Neural cell (in vitro differentiated cells): Measurements from ENCODE around the gene KIRREL3. TPM values are rescaled to one million over a fixed set of nuclear protein-coding genes. Genes with fewer than 3 reads are reported as not detected.

Experiments used
- H2AFZ ChIP-seq: fragments of 200-600, 300-800 bp; sonication (generic), shearing (Covaris generic); 2 replicates; pipeline ENCODE4 v1.6.0; 2014; ENCODE audit warnings: low read depth, mild to moderate bottlenecking, antibody characterized with exemption, low read length, moderate library complexity
- H3F3A ChIP-seq: fragments of 200-600 bp; shearing (Covaris generic); 2 replicates; pipeline ENCODE4 v1.6.1; 2016; ENCODE audit warnings: mild to moderate bottlenecking, moderate library complexity, mixed read lengths, antibody characterized with exemption, low read length; ENCODE audit not compliant: insufficient read depth, poor library complexity, severe bottlenecking
- H3K27ac ChIP-seq: fragments of 200-600, 300-800 bp; sonication (generic), shearing (Covaris generic); 2 replicates; pipeline ENCODE4 v1.5.1; 2014; ENCODE audit warnings: mild to moderate bottlenecking, low read length, moderate library complexity
- H3K27me3 ChIP-seq: fragments of 300-800, 200-600 bp; sonication (generic), shearing (Covaris generic); 2 replicates; pipeline ENCODE4 v1.6.0; 2014; ENCODE audit warnings: mild to moderate bottlenecking, low read depth, low read length, moderate library complexity; ENCODE audit not compliant: insufficient read depth
- H3K36me3 ChIP-seq: fragments of 300-800, 200-600 bp; sonication (generic), shearing (Covaris generic); 2 replicates; pipeline ENCODE4 v1.5.1; 2014; ENCODE audit warnings: mild to moderate bottlenecking, antibody characterized with exemption, low read length, moderate library complexity; ENCODE audit not compliant: insufficient read depth
- H3K4me2 ChIP-seq: fragments of 300-800, 200-600 bp; sonication (generic), shearing (Covaris generic); 2 replicates; pipeline ENCODE4 v1.6.0; 2014; ENCODE audit warnings: mild to moderate bottlenecking, low read length
- H3K4me3 ChIP-seq: fragments of 300-800, 200-600 bp; sonication (generic), shearing (Covaris generic); 2 replicates; pipeline ENCODE4 v1.5.1; 2014; ENCODE audit warnings: mild to moderate bottlenecking, low read length, moderate library complexity
- H3K79me2 ChIP-seq: fragments of 200-600 bp; shearing (Covaris generic); replicated peaks from 2 replicates; pipeline ENCODE4 v1.6.0; 2014; ENCODE audit warnings: mild to moderate bottlenecking, low read length, moderate library complexity; ENCODE audit not compliant: insufficient read depth
- H3K9ac ChIP-seq: fragments of 300-800, 200-600 bp; sonication (generic), shearing (Covaris generic); 2 replicates; pipeline ENCODE4 v1.6.1; 2016; ENCODE audit warnings: mild to moderate bottlenecking, low read length, mixed read lengths
- H3K9me2 ChIP-seq: fragments of 200-600 bp; shearing (Covaris generic); 2 replicates; pipeline ENCODE4 v1.6.1; 2016; ENCODE audit warnings: mild to moderate bottlenecking, low read length, mixed read lengths; ENCODE audit not compliant: insufficient read depth
- H3K9me3 ChIP-seq: fragments of 200-600, 300-800 bp; sonication (generic), shearing (Covaris generic); 2 replicates; pipeline ENCODE4 v1.6.1; 2016; ENCODE audit warnings: mild to moderate bottlenecking, mixed run types, low read length, moderate library complexity, mixed read lengths
- H4K20me1 ChIP-seq: fragments of 200-600 bp; shearing (Covaris generic); 2 replicates; pipeline ENCODE4 v1.6.1; 2016; ENCODE audit warnings: mild to moderate bottlenecking, mixed run types; ENCODE audit not compliant: insufficient read depth
- CTCF ChIP-seq: fragments of 450-650 bp; IDR thresholded peaks from 2 replicates; pipeline ENCODE4 v1.5.1; 2014; ENCODE audit warnings: antibody characterized with exemption, mild to moderate bottlenecking, moderate library complexity; ENCODE audit not compliant: poor library complexity, severe bottlenecking
- EP300 ChIP-seq: fragments of 450-650 bp; conservative IDR thresholded peaks from 2 replicates; pipeline ENCODE4 v1.6.1; 2014; ENCODE audit warnings: antibody characterized with exemption, mild to moderate bottlenecking, moderate library complexity; ENCODE audit not compliant: poor library complexity, severe bottlenecking
- EZH2 ChIP-seq: fragments of 200-600, 300-800 bp; shearing (Covaris generic), sonication (generic); IDR thresholded peaks from 2 replicates; pipeline ENCODE4 v1.6.1; 2014; ENCODE audit warnings: antibody characterized with exemption, low read length, borderline replicate concordance, mild to moderate bottlenecking; ENCODE audit not compliant: insufficient read depth, poor library complexity, severe bottlenecking
- MXI1 ChIP-seq: fragments of 450-650 bp; conservative IDR thresholded peaks from 2 replicates; pipeline ENCODE4 v1.6.1; 2014; ENCODE audit warnings: antibody characterized with exemption, mild to moderate bottlenecking; ENCODE audit not compliant: poor library complexity, severe bottlenecking
- POLR2AphosphoS5 ChIP-seq: IDR thresholded peaks from 2 replicates; pipeline ENCODE4 v1.6.1; 2012
- RAD21 ChIP-seq: fragments of 450-650 bp; conservative IDR thresholded peaks from 2 replicates; pipeline ENCODE4 v1.6.1; 2014; ENCODE audit warnings: antibody characterized with exemption, mild to moderate bottlenecking, moderate library complexity
- REST ChIP-seq: IDR thresholded peaks from 2 replicates; pipeline ENCODE4 v1.6.1; 2012; ENCODE audit warnings: borderline replicate concordance
- SMC3 ChIP-seq: fragments of 450-650 bp; conservative IDR thresholded peaks from 2 replicates; pipeline ENCODE4 v1.6.1; 2014; ENCODE audit warnings: antibody characterized with exemption, mild to moderate bottlenecking, moderate library complexity; ENCODE audit not compliant: poor library complexity
- TAF1 ChIP-seq: IDR thresholded peaks from 2 replicates; pipeline ENCODE4 v1.6.1; 2012; ENCODE audit warnings: low read depth
- polyA plus RNA-seq: library from polyadenylated mRNA; depleted of rRNA; stranded (reverse); fragments of >200 nt; gene quantifications from 2 replicates; pipeline ENCODE4 v1.2.3, GENCODE V29; 2014

KIRREL3 gene
- polyA plus RNA-seq, 1 donor from 2014 or later: 23.8 TPM

- Histone ChIP-seq H3K4me2 (no peak overlapping the region), H3K9me3 (no peaks in the 10 kb centered on the region), H3K4me3 (no peak overlapping the region), H4K20me1 (no peaks in the 10 kb centered on the region), H2AFZ (no peak overlapping the region), H3K36me3 (no peaks in the 10 kb centered on the region), H3K79me2 (no peaks in the 10 kb centered on the region), H3K9me2 (no peaks in the 10 kb centered on the region), H3K27me3 (no peaks in the 10 kb centered on the region), H3F3A (no peaks in the 10 kb centered on the region), H3K27ac (no peak overlapping the region), H3K9ac (no peak overlapping the region)
- TF ChIP-seq TAF1: no peak
- no peak for TF ChIP-seq MXI1
- TF ChIP-seq RAD21: no peak
- TF ChIP-seq SMC3: no peak
- no peak for TF ChIP-seq REST
- no peak for TF ChIP-seq EP300
- TF ChIP-seq POLR2AphosphoS5: no peak
- no peak for TF ChIP-seq EZH2
- no peak for TF ChIP-seq CTCF
These were observed 267.6 kb downstream of the KIRREL3 start for GRCh38 chr11:126732981-126733380.

- no peaks in the 10 kb centered on the region for H3F3A ChIP-seq
- H3K9me3 ChIP-seq: no peaks in the 10 kb centered on the region
- H2AFZ ChIP-seq: no peak overlapping the region
These were observed 268.9 kb downstream of the KIRREL3 start for GRCh38 chr11:126731576-126732142.

More at GRCh38 chr11:126731576-126732142, 268.9 kb downstream of the KIRREL3 start:
- no peak for TF ChIP-seq RAD21
- no peak for TF ChIP-seq SMC3
- no peak for TF ChIP-seq TAF1
- no peak for TF ChIP-seq CTCF
- no peak for TF ChIP-seq POLR2AphosphoS5
- no peak for TF ChIP-seq MXI1
- TF ChIP-seq EZH2: no peak
- TF ChIP-seq EP300: no peak
- no peaks in the 10 kb centered on the region for H3K36me3 ChIP-seq
- no peak overlapping the region for H3K9ac ChIP-seq
- no peaks in the 10 kb centered on the region for H3K9me2 ChIP-seq
- H3K27ac ChIP-seq: no peak overlapping the region
- no peak overlapping the region for H3K4me3 ChIP-seq
- H3K27me3 ChIP-seq: no peaks in the 10 kb centered on the region
- no peak overlapping the region for H3K4me2 ChIP-seq
- no peaks in the 10 kb centered on the region for H3K79me2 ChIP-seq
- H4K20me1 ChIP-seq: no peaks in the 10 kb centered on the region
